HepG2 (cell line): ENCODE results near the gene TROAP. TPM values are rescaled to one million over a fixed set of nuclear protein-coding genes. Genes with fewer than 3 reads are reported as not detected.

ENCODE experiments used
- CBFB ChIP-seq: sonication (generic); formaldehyde crosslinking; IDR thresholded peaks from 2 replicates; pipeline ENCODE4 v1.4.0; 2020; ENCODE audit warnings: missing genetic modification reagents
- KLF9 ChIP-seq: IDR thresholded peaks from 2 replicates; pipeline ENCODE4 v1.6.1; 2016; ENCODE audit warnings: low read depth
- POLR2AphosphoS2 ChIP-seq: IDR thresholded peaks from 2 replicates; pipeline ENCODE4 v1.6.1; 2011; ENCODE audit warnings: low read depth, low read length, improper control_type of control experiment
- RAD51 ChIP-seq: fragments of 450-650 bp; IDR thresholded peaks from 2 replicates; pipeline ENCODE4 v1.6.1; 2016; ENCODE audit warnings: borderline replicate concordance
- SRSF9 ChIP-seq: fragments of 200-400 bp; formaldehyde crosslinking; IDR thresholded peaks from 2 replicates; pipeline ENCODE4 v1.6.1; 2018; ENCODE audit warnings: borderline replicate concordance, mild to moderate bottlenecking, low read depth, low read length; ENCODE audit not compliant: insufficient read depth, poor library complexity, severe bottlenecking
- UBTF ChIP-seq: sonication (generic); formaldehyde crosslinking; IDR thresholded peaks from 2 replicates; pipeline ENCODE4 v1.4.0; 2020; ENCODE audit warnings: mild to moderate bottlenecking, missing genetic modification reagents
- YEATS2 ChIP-seq: sonication (generic); formaldehyde crosslinking; IDR thresholded peaks from 2 replicates; pipeline ENCODE4 v1.4.0; 2020; ENCODE audit warnings: missing genetic modification reagents, borderline replicate concordance
- ZBTB37 ChIP-seq: sonication (generic); formaldehyde crosslinking; IDR thresholded peaks from 2 replicates; pipeline ENCODE4 v1.4.0; 2020; ENCODE audit warnings: mild to moderate bottlenecking, missing genetic modification reagents
- ZFP1 ChIP-seq: IDR thresholded peaks from 2 replicates; pipeline ENCODE4 v1.6.1; 2016
- ZMAT3 ChIP-seq: sonication (generic); formaldehyde crosslinking; conservative IDR thresholded peaks from 2 replicates; pipeline ENCODE4 v1.7.0; 2021; ENCODE audit warnings: missing genetic modification reagents
- ZNF496 ChIP-seq: sonication (generic); formaldehyde crosslinking; IDR thresholded peaks from 2 replicates; pipeline ENCODE4 v1.8.1; 2023; ENCODE audit warnings: mild to moderate bottlenecking, moderate library complexity, missing genetic modification reagents; ENCODE audit not compliant: insufficient replicate concordance
- polyA plus RNA-seq, 8 experiments: library from polyadenylated mRNA; depleted of rRNA in 3 of 8; stranded (reverse) in 7 of 8; unstranded in 1 of 8; fragments of >200 nt; fragmentation: Illumina TruSeq in 4 of 8; extraction: Trizol in 4 of 8; gene quantifications; 2 replicates each; pipeline versions ENCODE4 v1.2.1 to v1.2.3, GENCODE V29; 2011 to 2016; ENCODE audit warnings: low read depth in 4 of 8, missing spikeins in 1 of 8, mixed read lengths in 1 of 8; ENCODE audit not compliant: insufficient read depth in 1 of 8
- total RNA-seq, 5 experiments: library from RNA; depleted of rRNA; stranded (reverse); fragments of >200 nt; fragmentation: Illumina TruSeq; extraction: Trizol; gene quantifications; 2 replicates each; pipeline ENCODE4 v1.2.3, GENCODE V29; 2016; ENCODE audit warnings: low read depth in 1 of 5
- TF ChIP-seq, protein P1 (sequence below): sonication (generic); formaldehyde crosslinking; IDR thresholded peaks from 2 replicates; pipeline ENCODE4 v1.9.0; 2021; ENCODE audit warnings: missing genetic modification reagents, borderline replicate concordance
- TF ChIP-seq, protein P2 (sequence below): sonication (generic); formaldehyde crosslinking; IDR thresholded peaks from 2 replicates; pipeline ENCODE4 v1.4.0; 2020; ENCODE audit warnings: mild to moderate bottlenecking, low read depth, missing genetic modification reagents
- TF ChIP-seq, protein P3 (sequence below): fragments of 450-650 bp; IDR thresholded peaks from 2 replicates; pipeline ENCODE4 v1.6.1; 2017

TROAP gene
- total and polyA plus RNA-seq, 2 of the 13 experiments (the other 11 are each of a cell fraction or from before 2014, with no cell fraction given): 22.5 to 30.9 TPM

- TF ChIP-seq UBTF (CRISPR knock-in tag) (no peak), YEATS2 (CRISPR knock-in tag) (peak; percentile 74; the same call in 1 of the 2 replicates), ZBTB37 (CRISPR knock-in tag) (no peak), ZFP1 (no peak), KLF9 (CRISPR knock-in tag) (no peak), ZMAT3 (no peak), ZNF496 (no peak), SRSF9 (no peak), POLR2AphosphoS2 (no peak), RAD51 (no peak), CBFB (no peak)
- TF ChIP-seq, protein P1, sequence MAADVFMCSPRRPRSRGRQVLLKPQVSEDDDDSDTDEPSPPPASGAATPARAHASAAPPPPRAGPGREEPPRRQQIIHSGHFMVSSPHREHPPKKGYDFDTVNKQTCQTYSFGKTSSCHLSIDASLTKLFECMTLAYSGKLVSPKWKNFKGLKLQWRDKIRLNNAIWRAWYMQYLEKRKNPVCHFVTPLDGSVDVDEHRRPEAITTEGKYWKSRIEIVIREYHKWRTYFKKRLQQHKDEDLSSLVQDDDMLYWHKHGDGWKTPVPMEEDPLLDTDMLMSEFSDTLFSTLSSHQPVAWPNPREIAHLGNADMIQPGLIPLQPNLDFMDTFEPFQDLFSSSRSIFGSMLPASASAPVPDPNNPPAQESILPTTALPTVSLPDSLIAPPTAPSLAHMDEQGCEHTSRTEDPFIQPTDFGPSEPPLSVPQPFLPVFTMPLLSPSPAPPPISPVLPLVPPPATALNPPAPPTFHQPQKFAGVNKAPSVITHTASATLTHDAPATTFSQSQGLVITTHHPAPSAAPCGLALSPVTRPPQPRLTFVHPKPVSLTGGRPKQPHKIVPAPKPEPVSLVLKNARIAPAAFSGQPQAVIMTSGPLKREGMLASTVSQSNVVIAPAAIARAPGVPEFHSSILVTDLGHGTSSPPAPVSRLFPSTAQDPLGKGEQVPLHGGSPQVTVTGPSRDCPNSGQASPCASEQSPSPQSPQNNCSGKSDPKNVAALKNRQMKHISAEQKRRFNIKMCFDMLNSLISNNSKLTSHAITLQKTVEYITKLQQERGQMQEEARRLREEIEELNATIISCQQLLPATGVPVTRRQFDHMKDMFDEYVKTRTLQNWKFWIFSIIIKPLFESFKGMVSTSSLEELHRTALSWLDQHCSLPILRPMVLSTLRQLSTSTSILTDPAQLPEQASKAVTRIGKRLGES: no peak
- TF ChIP-seq, protein P2, sequence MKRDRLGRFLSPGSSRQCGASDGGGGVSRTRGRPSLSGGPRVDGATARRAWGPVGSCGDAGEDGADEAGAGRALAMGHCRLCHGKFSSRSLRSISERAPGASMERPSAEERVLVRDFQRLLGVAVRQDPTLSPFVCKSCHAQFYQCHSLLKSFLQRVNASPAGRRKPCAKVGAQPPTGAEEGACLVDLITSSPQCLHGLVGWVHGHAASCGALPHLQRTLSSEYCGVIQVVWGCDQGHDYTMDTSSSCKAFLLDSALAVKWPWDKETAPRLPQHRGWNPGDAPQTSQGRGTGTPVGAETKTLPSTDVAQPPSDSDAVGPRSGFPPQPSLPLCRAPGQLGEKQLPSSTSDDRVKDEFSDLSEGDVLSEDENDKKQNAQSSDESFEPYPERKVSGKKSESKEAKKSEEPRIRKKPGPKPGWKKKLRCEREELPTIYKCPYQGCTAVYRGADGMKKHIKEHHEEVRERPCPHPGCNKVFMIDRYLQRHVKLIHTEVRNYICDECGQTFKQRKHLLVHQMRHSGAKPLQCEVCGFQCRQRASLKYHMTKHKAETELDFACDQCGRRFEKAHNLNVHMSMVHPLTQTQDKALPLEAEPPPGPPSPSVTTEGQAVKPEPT (CRISPR knock-in tag): 0 out of 2 replicates have a peak, but pooled peaks have one; percentile 48
- TF ChIP-seq, protein P3, sequence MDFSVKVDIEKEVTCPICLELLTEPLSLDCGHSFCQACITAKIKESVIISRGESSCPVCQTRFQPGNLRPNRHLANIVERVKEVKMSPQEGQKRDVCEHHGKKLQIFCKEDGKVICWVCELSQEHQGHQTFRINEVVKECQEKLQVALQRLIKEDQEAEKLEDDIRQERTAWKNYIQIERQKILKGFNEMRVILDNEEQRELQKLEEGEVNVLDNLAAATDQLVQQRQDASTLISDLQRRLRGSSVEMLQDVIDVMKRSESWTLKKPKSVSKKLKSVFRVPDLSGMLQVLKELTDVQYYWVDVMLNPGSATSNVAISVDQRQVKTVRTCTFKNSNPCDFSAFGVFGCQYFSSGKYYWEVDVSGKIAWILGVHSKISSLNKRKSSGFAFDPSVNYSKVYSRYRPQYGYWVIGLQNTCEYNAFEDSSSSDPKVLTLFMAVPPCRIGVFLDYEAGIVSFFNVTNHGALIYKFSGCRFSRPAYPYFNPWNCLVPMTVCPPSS: no peak
Observed at GRCh38 chr12:49322708-49323523, at the start of gene TROAP (continued).
